HG02571 (cell line): ENCODE data around the gene PLB1.
"Not testable (repeated sequence)": the region's sequence is repeated elsewhere in the genome, so short reads cannot be mapped to it uniquely, and the experiment has no call there.

Experiments
- ATAC-seq: cut with Tn5 transposase; IDR thresholded peaks from one replicate; pipeline ENCODE4 v1.9.1; 2021; ENCODE audit warnings: mild to moderate bottlenecking, moderate library complexity; ENCODE audit not compliant: unreplicated experiment

The PLB1 gene

DNA sequence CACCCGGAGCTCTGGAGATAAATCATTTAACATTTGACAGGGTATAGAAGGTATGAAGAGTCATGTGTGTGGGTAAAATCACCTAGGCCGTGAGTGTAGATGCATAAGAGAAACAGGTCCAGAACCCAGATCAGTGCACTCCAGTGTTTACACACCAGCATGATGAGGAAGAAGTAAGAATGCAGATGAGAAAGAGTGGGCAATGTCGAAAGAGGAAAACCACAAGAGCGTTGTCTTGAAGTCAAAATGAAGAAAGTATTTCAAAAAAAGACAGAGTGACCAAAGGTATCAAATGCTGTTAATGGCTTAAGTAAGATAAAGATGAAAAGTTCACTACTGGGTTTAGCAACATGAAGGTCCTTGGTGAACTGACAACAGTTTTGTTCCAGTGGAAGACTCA, 32.0 kb upstream of the PLB1 start:
- no peak for ATAC-seq

DNA sequence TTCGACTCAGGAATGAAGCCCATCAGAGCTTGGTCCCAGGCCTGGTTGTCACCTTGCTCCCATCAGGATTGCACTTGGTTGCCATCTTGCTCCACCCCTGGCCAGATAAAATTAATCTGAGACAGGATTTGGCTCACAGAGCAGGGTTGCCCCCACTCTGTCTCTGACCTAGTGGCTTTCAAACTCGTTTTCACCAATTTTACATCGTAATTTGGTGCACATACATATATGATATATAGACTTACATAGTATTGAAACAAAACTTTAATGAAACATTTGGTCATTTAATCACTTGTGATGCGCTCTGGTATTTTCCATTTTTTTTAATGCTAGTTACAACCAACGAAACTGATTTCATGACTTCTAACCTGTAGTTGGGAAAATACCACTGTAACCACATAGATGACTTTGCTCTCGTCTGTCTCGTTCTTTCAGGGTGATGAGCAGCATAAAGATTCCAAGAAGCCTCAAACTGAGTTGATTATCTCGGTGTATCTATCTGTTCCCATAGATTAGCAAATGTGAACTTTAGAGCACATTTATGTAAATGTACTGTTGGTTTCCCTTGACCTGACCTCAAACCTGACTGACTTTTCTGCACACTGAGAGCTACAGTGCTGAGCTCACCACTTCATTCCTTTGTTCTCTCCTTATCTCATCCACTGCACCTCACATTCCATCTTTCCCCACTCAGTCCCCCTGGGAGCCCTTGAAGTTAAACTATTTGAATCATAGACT, 30.5 kb upstream of the PLB1 start:
- ATAC-seq: no peak

DNA sequence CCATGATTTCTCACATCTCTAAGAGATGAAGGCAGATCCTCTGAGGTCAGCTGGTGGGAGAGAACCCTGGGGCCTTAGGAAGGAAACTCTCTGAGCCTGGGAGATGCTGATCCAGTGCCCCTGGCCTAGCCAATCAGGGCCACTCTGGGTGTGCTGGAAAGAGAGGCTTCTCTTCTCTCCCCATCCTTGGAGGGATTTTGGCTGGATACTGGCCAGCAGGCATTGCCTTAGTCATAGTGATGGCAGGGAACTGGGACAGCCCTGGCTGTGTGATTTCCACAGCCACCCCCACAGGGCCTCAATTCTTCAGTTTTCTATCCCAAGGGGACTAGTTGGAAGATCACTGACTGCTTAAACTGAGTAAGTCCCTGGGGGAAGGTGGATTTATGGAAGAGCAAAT, 26.6 kb upstream of the PLB1 start:
- no peak for ATAC-seq

DNA sequence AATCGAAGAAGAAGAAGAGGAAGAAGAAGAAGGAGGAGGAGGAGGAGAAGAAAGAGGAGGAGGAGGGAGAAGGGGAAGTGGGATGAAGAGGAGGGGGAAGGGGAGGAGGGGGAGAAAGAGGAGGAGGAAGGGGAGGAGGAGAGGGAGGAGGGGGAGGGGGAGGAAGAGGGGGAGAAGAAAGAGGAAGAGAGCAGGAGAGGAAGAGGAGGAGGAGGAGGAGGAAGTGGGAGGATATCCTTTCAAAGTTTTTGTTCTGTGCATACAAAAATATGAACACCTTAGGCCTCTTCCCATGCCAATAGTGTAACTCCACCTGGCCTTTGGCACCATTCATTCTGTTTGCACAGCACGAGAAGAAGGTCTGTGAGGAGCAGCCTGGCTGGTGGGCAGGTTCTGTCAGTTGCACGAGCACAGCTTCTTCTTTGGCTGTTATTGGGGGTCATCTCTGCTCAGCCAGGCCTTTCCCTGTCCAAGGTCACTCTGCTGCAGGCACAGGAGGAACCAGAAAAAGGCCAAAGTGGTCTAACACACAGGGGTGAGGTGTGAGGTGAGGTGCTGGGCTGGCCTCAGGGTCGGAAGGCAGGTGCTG, 25.8 kb upstream of the PLB1 start:
- ATAC-seq: no peak

- ATAC-seq: no peak
These were observed 25.1 kb upstream of the PLB1 start for GRCh38 chr2:28470759-28471158.

DNA sequence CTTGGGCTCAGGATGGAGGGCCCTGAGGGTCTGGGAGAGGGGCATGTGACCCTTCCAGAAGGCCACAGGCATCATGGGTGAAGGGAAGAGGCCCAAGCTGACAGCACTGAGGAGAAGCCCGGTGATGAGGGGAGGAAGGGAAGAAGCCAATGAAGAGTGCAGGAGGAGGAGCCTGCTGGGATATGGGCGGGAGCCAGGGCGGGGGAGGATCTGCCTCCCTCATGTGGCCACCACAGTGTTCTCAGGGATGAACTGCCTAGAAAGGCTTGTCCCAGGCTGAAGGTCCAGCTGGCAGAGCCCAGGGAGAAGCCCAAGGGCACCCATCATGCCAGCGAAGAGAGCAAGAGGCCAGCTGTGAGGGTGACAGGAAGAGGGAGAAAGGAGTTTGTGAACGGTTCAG, 24.6 kb upstream of the PLB1 start:
- ATAC-seq: no peak

DNA sequence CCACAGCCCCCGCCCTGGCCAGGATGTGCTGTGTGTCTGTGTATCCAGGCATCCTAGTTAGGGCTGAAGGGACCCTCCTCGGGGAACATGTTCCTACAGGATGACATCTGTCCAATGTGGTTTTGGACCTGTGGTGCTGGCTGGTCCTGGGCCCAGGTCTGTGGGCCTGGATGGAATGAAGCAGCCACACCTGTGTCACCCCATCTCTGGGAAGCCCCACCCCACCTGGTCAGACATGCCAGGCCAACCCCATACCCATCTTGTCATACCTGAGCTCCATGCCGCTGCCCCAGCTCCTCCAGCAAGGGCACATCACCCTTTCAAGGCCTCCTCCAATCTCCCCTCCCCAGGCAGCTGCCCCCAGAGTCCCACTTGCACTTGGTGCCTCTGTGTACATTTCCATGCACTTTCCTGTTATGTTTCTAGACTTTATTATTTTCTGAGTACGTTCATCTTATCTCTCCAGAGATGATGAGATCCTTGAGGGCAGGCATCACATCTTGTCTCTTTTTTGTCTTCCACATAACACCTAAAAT, 24.1 kb upstream of the PLB1 start:
- no peak for ATAC-seq

DNA sequence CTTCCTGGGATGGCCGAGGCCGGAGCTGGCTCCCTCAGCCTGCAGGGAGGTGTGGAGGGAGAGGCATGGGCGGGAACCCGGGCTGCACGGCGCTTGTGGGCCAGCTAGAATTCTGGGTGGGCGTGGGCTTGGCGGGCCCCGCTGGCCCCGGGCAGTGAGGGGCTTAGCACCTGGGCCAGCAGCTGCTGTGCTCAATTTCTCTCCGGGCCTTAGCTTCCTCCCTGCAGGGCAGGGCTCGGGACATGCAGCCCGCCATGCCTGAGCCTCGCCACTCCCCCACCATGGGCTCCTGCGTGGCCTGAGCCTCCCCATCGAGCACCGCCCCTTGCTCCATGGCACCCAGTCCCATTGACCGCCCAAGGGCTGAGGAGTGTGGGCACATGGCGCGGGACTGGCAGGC, 23.2 kb upstream of the PLB1 start:
- ATAC-seq: not testable (repeated sequence)

DNA sequence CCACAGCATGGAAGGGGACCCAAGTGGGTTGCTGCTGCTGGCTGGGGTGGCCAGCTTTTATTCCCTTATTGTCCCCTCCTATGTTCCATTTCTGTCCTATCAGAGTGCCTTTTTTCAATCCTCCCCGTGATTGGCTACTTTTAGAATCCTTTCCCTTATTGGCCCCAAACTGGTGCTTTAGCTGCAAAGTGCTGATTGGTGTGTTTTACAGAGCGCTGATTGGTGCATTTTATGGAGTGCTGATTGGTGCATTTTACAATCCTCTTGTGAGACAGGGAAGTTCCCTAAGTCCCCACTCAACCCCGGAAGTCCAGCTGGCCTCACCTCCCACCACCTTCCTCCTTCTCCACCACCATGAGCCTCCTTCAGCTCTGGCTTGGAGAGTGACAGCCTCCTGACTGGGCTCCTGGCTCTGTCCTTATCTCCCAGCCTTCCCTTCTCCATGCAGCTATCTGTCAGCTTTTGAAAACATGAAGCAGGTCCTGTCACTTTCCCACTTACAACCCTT, 20.7 kb upstream of the PLB1 start:
- ATAC-seq: no peak

- no peak for ATAC-seq
These were observed 18.8 kb upstream of the PLB1 start for GRCh38 chr2:28477087-28477486.

DNA sequence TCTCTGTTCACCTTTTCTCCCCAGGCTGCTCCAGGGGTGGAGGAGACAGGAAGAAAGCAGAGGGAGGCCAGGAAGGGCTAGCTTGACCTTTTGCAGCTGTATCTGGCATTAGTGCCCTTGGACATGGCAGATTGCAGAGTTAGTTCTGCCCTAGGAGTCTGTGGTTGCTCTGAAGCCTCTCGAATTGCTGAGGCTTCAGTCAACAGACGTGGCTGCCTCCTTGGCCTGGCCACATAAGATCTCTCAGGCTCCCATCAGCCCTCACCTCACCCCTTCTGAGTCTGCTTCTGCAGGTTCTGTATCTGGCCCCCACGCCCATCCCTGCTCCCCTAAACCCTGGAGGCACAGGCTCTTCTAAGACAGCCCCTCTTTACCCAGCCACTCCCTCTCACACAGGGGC, 18.2 kb upstream of the PLB1 start:
- ATAC-seq: no peak

- no peak for ATAC-seq
These were observed 15.3 kb upstream of the PLB1 start for GRCh38 chr2:28480403-28481049.

- ATAC-seq: no peak
These were observed 14.0 kb upstream of the PLB1 start for GRCh38 chr2:28481905-28482304.

- no peak for ATAC-seq
These were observed 11.0 kb upstream of the PLB1 start for GRCh38 chr2:28484835-28485234.

DNA sequence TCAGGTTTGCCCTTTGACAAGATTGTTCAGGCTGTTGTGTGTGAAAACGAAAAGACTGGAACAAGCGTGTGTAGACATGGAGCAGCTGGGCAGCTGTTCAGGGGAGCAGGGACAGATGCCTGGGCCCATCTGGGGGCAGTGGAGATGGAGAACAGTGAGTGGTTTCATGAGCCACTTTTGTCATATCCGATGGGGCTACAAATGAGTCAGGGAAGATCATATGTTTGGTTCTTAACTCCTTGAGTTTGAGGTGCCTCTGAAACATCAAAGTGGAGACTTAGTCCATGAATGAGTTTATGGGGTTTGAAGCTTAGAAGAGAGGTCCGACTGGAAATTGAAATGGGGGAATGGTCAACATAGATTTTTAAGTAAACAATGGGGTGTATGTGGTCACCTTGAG, 9.3 kb upstream of the PLB1 start:
- no peak for ATAC-seq

DNA sequence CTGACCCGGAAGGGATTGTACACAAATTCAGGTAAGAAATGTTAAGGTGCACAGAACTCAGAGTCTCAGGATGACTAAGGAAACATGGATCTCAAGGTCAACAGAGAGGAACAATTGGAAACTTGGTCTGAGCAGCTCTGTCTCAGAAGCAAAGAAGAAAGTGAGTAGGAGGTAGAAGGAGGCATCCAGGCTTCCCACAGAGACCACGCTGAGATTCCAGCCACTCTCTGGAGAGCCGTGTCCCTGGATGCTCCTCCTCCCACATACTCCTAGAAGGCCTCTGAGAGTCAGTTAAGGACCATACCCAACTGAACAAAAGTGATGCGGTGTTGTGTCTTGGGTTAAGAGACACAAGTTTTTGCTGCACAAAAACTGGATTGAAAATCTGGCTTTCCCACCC, 8.6 kb upstream of the PLB1 start:
- no peak for ATAC-seq

DNA sequence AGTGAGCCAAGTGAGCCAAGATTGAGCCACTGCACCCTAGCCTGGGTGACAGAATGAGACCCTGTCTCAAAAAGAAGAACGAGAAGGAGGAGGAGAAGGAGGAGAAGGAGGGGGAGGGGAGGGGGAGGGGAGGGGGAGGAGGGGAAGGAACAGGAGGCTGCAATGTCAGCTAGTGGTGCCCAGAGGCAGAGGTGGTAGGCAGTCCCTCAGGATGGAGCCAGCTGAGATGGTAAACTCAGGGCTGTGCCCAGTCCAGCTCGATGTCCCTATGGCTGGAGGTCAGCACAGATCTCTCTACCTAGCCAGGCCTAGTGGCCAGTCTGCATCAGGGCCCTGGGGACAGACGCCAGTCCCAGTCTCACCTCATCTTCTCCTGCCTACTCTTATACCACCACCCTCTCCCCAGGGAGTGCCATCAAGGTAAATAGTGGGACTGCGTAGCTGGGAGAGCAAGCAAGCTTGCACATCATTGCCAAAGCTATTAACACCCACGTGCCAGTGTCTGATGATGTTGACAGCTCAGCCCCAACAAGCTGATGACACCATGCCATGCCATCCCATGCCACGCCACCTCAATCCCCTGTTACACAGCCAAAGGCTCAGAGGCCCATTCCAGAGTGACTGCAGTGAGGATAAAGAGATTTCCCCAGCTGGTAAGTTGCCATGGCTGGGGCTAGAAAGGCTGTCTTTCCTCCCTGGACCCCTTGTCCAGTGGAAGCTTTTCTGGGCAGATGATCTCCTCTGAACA, 7.6 kb upstream of the PLB1 start:
- ATAC-seq: no peak

GRCh38 chr2:28488858-28489575, 6.8 kb upstream of the PLB1 start:
- no peak for ATAC-seq

DNA sequence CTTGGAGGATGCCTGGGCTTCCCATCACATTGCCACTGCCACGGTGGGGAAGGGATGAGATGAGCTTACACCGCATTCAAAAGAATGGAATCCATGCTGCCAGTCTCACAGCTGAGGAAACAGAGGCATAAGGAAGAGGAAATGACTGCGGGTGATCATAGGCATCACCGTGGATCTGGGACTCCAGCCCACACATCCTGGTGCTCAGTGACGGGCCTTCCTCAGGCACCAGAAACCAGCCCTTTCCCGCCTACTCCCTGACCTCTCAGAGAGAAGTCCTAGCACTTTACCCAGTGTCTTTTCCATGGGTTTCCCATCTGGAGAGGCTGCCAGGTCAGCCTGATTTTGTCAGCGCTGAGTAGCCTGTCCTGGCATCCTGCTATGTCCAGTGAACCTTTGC, 5.3 kb upstream of the PLB1 start:
- ATAC-seq: no peak

- ATAC-seq: no peak
These were observed 3.6 kb upstream of the PLB1 start for GRCh38 chr2:28492282-28492681.

DNA sequence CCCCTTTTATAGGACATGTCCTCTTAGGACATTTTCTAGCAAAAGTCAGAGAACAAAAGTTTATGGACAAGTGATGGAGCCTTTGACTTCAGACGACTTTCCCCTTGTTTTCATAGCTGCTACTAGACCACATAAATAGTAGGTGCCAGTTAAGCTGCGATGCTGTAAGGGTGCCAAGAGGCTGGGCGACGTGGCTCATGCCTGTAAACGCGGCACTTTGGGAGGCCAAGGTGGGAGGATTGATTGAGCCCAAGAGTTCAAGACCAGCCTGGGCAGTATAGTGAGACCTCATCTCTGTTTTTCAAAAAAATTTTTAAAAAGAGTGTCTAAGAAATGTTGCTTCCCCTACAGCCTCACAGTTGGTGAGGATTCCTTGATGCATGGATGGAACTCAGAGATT, 2.2 kb upstream of the PLB1 start:
- no peak for ATAC-seq
